ENCODE measurements around the gene USP22. TPM values are rescaled to one million over a fixed set of nuclear protein-coding genes. Genes with fewer than 3 reads are reported as not detected.

Gene USP22
- total and polyA plus RNA-seq, 2 donors (not counting 1 experiment from before 2014, with no cell fraction given) = 235 TPM

- no peak for DNase-seq (ENCODE audit: low read depth in 2 of 2)
- H3K27me3 ChIP-seq (ENCODE audit: control insufficient read depth, insufficient read depth, low read length) = peaks cover 2% of the 10 kb centered on the region
- no peak overlapping the region for H2AFZ ChIP-seq (ENCODE audit: low read length)
- no peak overlapping the region for H3K9ac ChIP-seq (ENCODE audit: insufficient read depth, low read length)
- H3K9me3 ChIP-seq (ENCODE audit: control insufficient read depth, insufficient read depth, low read depth, low read length) = no peaks in the 10 kb centered on the region
- no peaks in the 10 kb centered on the region for H3K36me3 ChIP-seq (ENCODE audit: control insufficient read depth, insufficient read depth, low read length)
- no peaks in the 10 kb centered on the region for H3K4me1 ChIP-seq (ENCODE audit: control insufficient read depth, extremely low read depth, insufficient read depth, low read length)
- H3K4me2 ChIP-seq (ENCODE audit: extremely low read depth, insufficient read depth, low read length) = no peak overlapping the region
- TF ChIP-seq CTCF (conservative IDR thresholded peaks at IDR 0.05 in 1 of 2, IDR thresholded peaks at IDR 0.05 in 1 of 2; ENCODE audit: low read depth in 1 of 2, low read length in 2 of 2) (no peak), EZH2 (IDR thresholded peaks at IDR 0.05; ENCODE audit: low read length, missing control alignments) (no peak)
- no peaks in the 10 kb centered on the region for H4K20me1 ChIP-seq (ENCODE audit: control insufficient read depth, extremely low read depth, insufficient read depth, low read length)
- no peaks in the 10 kb centered on the region for H3K79me2 ChIP-seq (ENCODE audit: control insufficient read depth, insufficient read depth, low read length)
- H3K27ac ChIP-seq (ENCODE audit: insufficient read depth, low read length) = no peak overlapping the region
- H3K4me3 ChIP-seq (replicated peaks in 1 of 4; ENCODE audit: control extremely low read depth in 1 of 4, insufficient read depth in 1 of 4, low read depth in 3 of 4, low read length in 4 of 4) = no peak overlapping the region
Observed at GRCh38 chr17:21072745-21073197, 30.0 kb upstream of the USP22 start.

GRCh38 chr17:21066394-21066793 lies 23.6 kb upstream of the USP22 start:
- no peak for TF ChIP-seq CTCF (conservative IDR thresholded peaks at IDR 0.05 in 1 of 2, IDR thresholded peaks at IDR 0.05 in 1 of 2; ENCODE audit: low read depth in 1 of 2, low read length in 2 of 2)
- no peak for TF ChIP-seq EZH2 (IDR thresholded peaks at IDR 0.05; ENCODE audit: low read length, missing control alignments)
- H3K4me3 ChIP-seq (replicated peaks in 1 of 4; ENCODE audit: control extremely low read depth in 1 of 4, insufficient read depth in 1 of 4, low read depth in 3 of 4, low read length in 4 of 4) = no peak overlapping the region
- H3K9me3 ChIP-seq (ENCODE audit: control insufficient read depth, insufficient read depth, low read depth, low read length) = no peaks in the 10 kb centered on the region
- DNase-seq (ENCODE audit: low read depth in 2 of 2) = no peak
- no peaks in the 10 kb centered on the region for H3K36me3 ChIP-seq (ENCODE audit: control insufficient read depth, insufficient read depth, low read length)
- no peaks in the 10 kb centered on the region for H3K27me3 ChIP-seq (ENCODE audit: control insufficient read depth, insufficient read depth, low read length)
- H3K9ac ChIP-seq (ENCODE audit: insufficient read depth, low read length) = no peak overlapping the region
- H4K20me1 ChIP-seq (ENCODE audit: control insufficient read depth, extremely low read depth, insufficient read depth, low read length) = no peaks in the 10 kb centered on the region
- H3K4me1 ChIP-seq (ENCODE audit: control insufficient read depth, extremely low read depth, insufficient read depth, low read length) = no peaks in the 10 kb centered on the region
- H3K27ac ChIP-seq (ENCODE audit: insufficient read depth, low read length) = no peak overlapping the region
- H3K79me2 ChIP-seq (ENCODE audit: control insufficient read depth, insufficient read depth, low read length) = no peaks in the 10 kb centered on the region
- no peak overlapping the region for H2AFZ ChIP-seq (ENCODE audit: low read length)
- H3K4me2 ChIP-seq (ENCODE audit: extremely low read depth, insufficient read depth, low read length) = no peak overlapping the region

GRCh38 chr17:21061971-21062526 lies 19.2 kb upstream of the USP22 start:
- TF ChIP-seq CTCF (conservative IDR thresholded peaks at IDR 0.05 in 1 of 2, IDR thresholded peaks at IDR 0.05 in 1 of 2; ENCODE audit: low read depth in 1 of 2, low read length in 2 of 2) = no peak
- TF ChIP-seq EZH2 (IDR thresholded peaks at IDR 0.05; ENCODE audit: low read length, missing control alignments) = no peak

More at GRCh38 chr17:21061971-21062526, 19.2 kb upstream of the USP22 start:
- Histone ChIP-seq H3K9me3 (ENCODE audit: control insufficient read depth, insufficient read depth, low read depth, low read length) (no peaks in the 10 kb centered on the region), H3K27ac (ENCODE audit: insufficient read depth, low read length) (no peak overlapping the region), H3K27me3 (ENCODE audit: control insufficient read depth, insufficient read depth, low read length) (no peaks in the 10 kb centered on the region), H3K4me2 (ENCODE audit: extremely low read depth, insufficient read depth, low read length) (no peak overlapping the region), H3K4me3 (replicated peaks in 1 of 4; ENCODE audit: control extremely low read depth in 1 of 4, insufficient read depth in 1 of 4, low read depth in 3 of 4, low read length in 4 of 4) (no peak overlapping the region), H3K79me2 (ENCODE audit: control insufficient read depth, insufficient read depth, low read length) (no peaks in the 10 kb centered on the region), H3K9ac (ENCODE audit: insufficient read depth, low read length) (no peak overlapping the region), H3K4me1 (ENCODE audit: control insufficient read depth, extremely low read depth, insufficient read depth, low read length) (no peaks in the 10 kb centered on the region), H3K36me3 (ENCODE audit: control insufficient read depth, insufficient read depth, low read length) (no peaks in the 10 kb centered on the region), H2AFZ (ENCODE audit: low read length) (no peak overlapping the region), H4K20me1 (ENCODE audit: control insufficient read depth, extremely low read depth, insufficient read depth, low read length) (no peaks in the 10 kb centered on the region)
- DNase-seq (ENCODE audit: low read depth in 2 of 2) = no peak
